ENCODE results near the gene NBPF20.
"Not testable (repeated sequence)": the region's sequence is repeated elsewhere in the genome, so short reads cannot be mapped to it uniquely, and the experiment has no call there.

Gene NBPF20

DNA sequence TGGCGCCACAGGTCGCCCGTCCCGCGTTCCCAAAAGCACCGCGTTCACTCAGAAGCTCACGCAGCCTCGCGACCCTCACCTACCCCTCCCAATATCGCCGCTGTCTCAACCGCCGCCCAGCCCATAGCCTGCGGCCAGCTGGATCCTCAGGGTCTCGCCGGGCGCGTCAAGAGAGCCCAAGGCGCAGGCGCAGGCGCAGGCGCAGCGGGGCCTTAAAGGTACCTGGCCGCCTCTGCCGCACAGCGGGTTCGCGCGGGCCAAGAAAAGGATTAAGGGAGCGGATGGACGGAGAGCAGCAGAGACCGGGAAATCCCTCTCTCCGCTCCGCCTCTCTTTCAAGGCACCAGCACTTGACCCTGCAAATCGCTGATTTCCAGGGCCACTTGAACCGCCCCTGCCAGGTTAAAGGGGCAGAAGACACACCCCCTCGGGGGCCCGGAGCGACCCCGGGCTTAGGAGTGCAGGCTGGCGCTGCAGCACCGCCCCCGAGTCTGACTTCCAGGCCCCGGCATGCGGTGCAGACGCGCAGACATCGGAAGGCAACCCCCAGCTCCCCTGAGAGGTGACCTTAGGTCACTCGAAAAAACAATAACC is at the start of gene NBPF20:
TSS of gene NBPF20 (minus strand) at position 168 of the 594 bp plus-strand sequence. CDS start 20,331 bp downstream, outside the sequence.
- DNase-seq = peak; percentile 82

GRCh38 chr1:145474837-145475368 is 49.5 kb upstream of the NBPF20 start:
- DNase-seq = not testable (repeated sequence)

GRCh38 chr1:145472731-145473130 is 47.3 kb upstream of the NBPF20 start:
- DNase-seq = not testable (repeated sequence)

DNA sequence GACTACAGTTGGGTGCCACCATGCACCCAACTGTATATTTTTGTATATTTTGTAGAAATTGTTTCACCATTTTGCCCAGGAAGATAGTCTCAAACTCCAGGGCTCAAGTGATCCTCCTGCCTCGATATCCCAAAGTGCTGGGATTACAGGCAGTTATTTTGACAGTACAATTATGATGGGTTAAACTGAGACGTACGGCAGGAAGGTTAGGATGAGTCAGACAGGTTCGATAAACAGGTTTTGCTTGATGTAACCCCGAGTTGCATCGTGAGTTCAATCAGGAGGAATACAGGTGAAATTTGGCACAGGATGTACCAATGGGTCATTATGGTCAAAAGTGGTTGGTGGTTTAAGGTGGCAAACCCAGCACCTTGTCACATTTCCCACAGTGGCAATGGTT is 46.0 kb upstream of the NBPF20 start:
- DNase-seq = not testable (repeated sequence)

- DNase-seq = peak; percentile 75
Measured at GRCh38 chr1:145465405-145466144, 40.2 kb upstream of the NBPF20 start.

GRCh38 chr1:145464708-145465336 is 39.4 kb upstream of the NBPF20 start:
- DNase-seq = not testable (repeated sequence)

DNA sequence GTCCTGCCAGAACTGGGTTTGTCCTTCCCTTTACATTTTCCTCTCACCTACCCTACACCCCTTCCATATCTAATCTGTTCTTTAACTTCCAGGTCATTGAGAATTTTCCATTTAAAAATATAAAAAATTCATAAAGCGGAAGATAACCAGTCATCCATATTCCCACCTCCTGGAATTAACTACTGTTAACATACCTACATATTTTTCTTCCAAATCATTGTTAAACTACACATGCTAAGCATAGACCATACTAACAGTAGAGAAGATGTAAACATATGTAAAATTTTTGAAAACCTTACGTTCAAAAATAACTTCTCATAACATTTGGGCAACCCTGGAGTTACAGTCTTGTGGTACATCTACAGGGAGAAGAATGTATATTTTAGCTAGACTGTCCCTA is 38.6 kb upstream of the NBPF20 start:
- not testable (repeated sequence) for DNase-seq

DNA sequence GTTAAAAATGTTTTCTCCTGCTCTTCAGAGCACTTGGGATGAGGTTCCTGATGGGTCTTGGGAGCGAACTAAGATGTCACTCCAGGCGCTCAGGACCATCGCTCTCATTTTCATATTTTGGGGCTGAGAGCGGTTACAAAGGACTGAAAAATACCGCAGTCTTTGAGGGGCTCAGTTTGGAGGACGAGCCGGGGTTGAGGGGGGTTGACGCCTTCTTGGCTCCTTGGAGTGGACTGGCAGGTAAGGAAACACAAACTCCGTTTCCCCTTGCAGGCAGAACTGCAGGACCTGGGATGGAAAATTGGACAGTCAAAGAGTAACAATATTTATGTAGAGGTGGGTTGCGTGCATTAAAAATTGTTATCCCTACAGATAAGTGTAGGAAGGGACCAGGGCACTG is 35.3 kb upstream of the NBPF20 start:
- DNase-seq = not testable (repeated sequence)

- not testable (repeated sequence) for DNase-seq
Measured at GRCh38 chr1:145460048-145460447, 34.6 kb upstream of the NBPF20 start.

GRCh38 chr1:145459591-145459990 is 34.2 kb upstream of the NBPF20 start:
- DNase-seq = not testable (repeated sequence)

GRCh38 chr1:145459063-145459462 is 33.7 kb upstream of the NBPF20 start:
- not testable (repeated sequence) for DNase-seq

- not testable (repeated sequence) for DNase-seq
Measured at GRCh38 chr1:145454824-145455177, 29.4 kb upstream of the NBPF20 start.

DNA sequence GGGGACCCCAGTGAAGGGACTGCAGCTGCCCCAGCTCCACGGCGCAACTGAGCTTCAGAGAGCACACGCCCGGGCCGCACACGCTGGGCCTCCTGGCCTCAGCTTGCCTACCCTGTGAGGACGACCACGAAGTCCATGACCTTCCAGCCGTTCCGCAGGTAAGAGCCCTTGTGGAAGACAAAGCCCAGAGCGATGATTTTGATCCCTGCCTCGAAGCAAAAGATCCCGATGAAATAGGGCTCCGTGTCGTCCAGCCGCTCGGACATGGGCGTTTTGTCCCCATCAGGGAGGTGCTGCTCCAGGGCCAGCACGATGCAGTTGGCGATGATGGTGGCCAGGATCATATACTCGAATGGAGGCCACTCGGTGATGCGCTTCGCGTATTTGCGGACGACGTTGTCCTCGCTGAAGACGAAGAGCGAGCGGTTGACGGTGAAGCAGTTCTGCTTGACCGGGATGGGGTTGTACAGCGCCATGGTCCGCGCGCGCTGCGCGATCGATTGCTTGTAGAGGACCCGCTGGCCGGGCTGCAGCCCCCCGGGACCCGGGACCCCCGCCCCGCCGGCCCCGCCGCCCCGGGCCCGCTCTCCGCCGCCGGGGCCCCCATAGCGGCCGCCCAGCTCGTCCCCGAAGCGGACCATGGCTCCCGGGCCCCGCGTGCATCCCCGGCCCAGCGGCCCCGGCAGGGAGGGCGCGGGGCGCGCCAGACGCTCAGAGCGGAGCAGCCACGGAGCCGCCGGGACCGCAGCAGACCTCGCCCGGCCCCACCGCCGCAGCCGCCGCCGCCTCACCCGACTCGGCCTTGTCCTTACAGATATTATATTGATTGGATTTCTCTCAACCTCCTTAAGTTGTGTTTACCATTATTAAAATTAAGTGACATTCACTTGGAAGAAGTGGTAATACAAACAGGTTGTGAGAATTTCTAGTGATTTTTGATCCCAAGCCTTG is 28.7 kb upstream of the NBPF20 start:
- not testable (repeated sequence) for DNase-seq

GRCh38 chr1:145452506-145452905 is 27.1 kb upstream of the NBPF20 start:
- not testable (repeated sequence) for DNase-seq

- DNase-seq = peak; percentile 34
Measured at GRCh38 chr1:145451914-145452313, 26.5 kb upstream of the NBPF20 start.

- DNase-seq = not testable (repeated sequence)
Measured at GRCh38 chr1:145445219-145445618, 19.8 kb upstream of the NBPF20 start.

DNA sequence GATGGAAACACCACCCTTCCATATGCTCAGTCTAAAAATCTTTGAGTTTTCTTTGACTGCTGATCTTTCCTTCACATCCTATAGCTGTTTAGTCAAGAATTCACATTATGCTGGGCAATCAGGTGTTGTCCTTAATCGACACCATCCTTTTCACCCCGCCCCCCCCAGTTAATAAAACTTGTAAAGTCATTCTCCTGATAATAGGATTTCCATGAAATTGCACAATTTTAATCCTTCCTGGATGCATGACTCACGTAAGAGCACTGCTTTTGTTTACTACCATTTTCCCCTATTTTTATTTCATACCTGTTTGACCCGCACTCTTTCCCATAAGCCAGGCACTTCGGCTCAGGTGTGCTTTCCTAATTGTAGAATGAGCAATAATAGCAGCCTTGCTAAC is 16.9 kb upstream of the NBPF20 start:
- not testable (repeated sequence) for DNase-seq

DNA sequence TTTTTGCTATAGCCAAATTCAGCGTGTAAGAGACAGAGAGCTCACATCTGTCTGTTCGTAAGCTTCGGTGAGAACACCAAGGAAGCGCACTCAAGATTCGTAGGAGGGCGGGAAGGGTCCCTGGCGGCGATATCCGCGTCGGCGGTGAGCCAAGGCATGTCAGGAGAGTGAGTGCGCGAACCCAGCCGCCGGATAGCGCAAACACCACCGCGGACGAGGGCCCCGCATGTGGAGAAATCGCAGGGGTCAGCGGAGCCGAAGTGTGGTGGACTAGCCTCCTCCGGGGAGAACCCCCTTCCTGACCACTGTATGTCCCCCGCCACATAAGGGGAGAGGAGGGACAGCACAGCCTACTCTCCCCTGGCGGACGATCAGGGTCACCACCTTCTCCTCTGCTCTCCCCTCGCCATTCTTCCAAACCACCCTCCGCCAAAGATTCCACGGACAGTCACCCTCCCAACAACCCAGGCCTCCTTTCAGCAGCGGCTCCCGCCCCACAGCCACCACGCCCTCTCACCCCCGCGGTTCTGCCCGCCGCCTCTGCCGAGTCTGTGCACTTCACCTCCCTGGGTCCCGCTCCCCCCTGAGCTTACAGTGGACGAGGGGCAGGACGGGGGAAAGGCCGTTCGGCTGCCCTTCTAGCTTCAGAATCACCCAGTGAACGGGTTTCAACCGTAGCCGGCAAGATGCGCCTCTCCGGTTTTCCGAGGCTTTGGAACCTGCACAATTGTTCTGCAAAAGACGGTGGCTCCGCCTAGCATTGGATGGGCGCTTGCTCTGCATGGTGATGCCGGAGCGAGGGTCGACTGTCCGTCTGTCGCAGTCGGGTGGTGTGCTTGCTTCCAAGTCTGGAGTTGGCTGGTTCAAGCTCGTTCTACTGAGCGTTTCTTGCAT is 6.2 kb upstream of the NBPF20 start:
- not testable (repeated sequence) for DNase-seq

GRCh38 chr1:145430830-145431229 is 5.4 kb upstream of the NBPF20 start:
- DNase-seq = not testable (repeated sequence)

- not testable (repeated sequence) for DNase-seq
Measured at GRCh38 chr1:145429329-145429728, 3.9 kb upstream of the NBPF20 start.

All from stimulated activated CD4-positive, alpha-beta T cell treated with anti-CD3 and anti-CD28 coated beads, Interleukin-4, amount 100 ng/mL, for 1 hour (primary cell).